Measurements from ENCODE around the gene SRC. TPM values are rescaled to one million over a fixed set of nuclear protein-coding genes. Genes with fewer than 3 reads are reported as not detected.

SRC gene
- total and polyA plus RNA-seq, 2 experiments from 2014 or later: 8.0 to 25.9 TPM

DNA sequence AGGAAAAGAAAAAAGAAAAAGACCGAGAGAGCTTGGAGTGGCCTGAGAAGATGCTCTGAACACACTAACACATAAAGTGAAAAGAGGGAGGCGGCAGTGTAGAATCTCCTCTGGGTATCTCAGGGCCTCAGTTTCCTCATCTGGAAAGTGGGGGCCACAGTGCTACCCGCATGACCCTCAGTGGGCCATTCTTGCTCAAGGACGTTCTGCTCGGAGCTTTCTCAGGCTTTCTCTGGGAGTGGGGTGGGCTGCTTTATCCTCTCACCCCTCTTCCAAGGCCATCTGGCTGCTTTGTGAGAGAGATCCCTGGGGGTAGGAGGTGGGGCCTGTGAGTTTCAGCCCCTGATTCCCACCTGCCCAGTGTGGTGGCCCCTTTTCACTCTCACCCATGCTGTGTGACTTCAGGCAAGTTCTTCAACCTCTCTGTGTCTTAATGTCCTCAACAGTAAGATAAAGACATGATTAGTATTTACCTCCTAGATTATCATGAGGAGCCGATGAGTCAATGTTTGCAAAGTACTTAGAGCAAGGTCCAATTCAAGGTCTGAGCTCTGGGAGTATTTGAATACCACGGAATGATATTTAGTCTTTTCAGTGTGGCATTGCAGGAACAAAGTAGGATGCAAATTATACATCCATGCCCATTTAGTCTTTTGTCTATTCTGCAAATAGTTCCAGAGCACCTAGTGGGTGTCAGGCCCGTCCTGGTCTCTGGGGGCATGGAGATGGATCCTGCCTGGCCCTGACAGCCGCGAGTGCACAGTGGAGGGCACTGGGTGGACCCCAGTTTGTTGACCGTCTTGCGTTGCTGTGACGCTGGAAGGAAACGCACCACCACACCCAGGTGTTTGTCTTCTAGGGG, 34.3 kb downstream of the SRC start:
- Histone ChIP-seq H3K36me3 (ENCODE audit: insufficient read depth) (0 out of 2 replicates have a peak, but pooled peaks cover 4% of the 10 kb centered on the region), H3F3A (replicated peaks; ENCODE audit: low read depth) (0 out of 2 replicates have a peak, but pooled peaks cover 8% of the 10 kb centered on the region), H3K4me2 (no peak overlapping the region), H3K79me2 (replicated peaks; ENCODE audit: insufficient read depth) (peaks cover 3% of the 10 kb centered on the region; the same call in 1 of the 2 replicates), H3K27ac (ENCODE audit: low read depth) (no peak overlapping the region), H3K9me2 (ENCODE audit: insufficient read depth) (no peaks in the 10 kb centered on the region), H2AFZ (no peak overlapping the region), H3K4me1 (ENCODE audit: insufficient read depth) (peaks cover 9% of the 10 kb centered on the region; the same call in 1 of the 2 replicates), H3K4me3 (no peak overlapping the region), H4K20me1 (replicated peaks; ENCODE audit: insufficient read depth) (0 out of 2 replicates have a peak, but pooled peaks cover 4% of the 10 kb centered on the region), H3K27me3 (ENCODE audit: insufficient read depth) (no peaks in the 10 kb centered on the region)
- ATAC-seq (no peak), DNase-seq (ENCODE audit: low spot score) (no peak)
- H3K4me1 Mint-ChIP-seq: peaks cover 16% of the 10 kb centered on the region
- H3K36me3 Mint-ChIP-seq (ENCODE audit: low read depth): peaks cover 20% of the 10 kb centered on the region
- H3K9me3 Mint-ChIP-seq: no peaks in the 10 kb centered on the region
- H3K4me3 Mint-ChIP-seq: no peak overlapping the region
- no peak for TF ChIP-seq CREB1 (CRISPR knock-in tag; IDR thresholded peaks at IDR 0.05; ENCODE audit: low read depth)
- no peak for TF ChIP-seq NANOG (IDR thresholded peaks at IDR 0.05; ENCODE audit: borderline replicate concordance)
- TF ChIP-seq EZH2 (IDR thresholded peaks at IDR 0.05; ENCODE audit: low read depth, unreplicated experiment): no peak
- no peak for TF ChIP-seq POLR2AphosphoS5 (IDR thresholded peaks at IDR 0.05; ENCODE audit: low read depth)
- no peak for TF ChIP-seq ZNF331 (CRISPR knock-in tag; IDR thresholded peaks at IDR 0.05; ENCODE audit: low read depth)
- TF ChIP-seq ZNF114 (CRISPR knock-in tag; IDR thresholded peaks at IDR 0.05): no peak
- no peak for TF ChIP-seq STAT1 (IDR thresholded peaks at IDR 0.05; ENCODE audit: unreplicated experiment)
- TF ChIP-seq, protein P1, sequence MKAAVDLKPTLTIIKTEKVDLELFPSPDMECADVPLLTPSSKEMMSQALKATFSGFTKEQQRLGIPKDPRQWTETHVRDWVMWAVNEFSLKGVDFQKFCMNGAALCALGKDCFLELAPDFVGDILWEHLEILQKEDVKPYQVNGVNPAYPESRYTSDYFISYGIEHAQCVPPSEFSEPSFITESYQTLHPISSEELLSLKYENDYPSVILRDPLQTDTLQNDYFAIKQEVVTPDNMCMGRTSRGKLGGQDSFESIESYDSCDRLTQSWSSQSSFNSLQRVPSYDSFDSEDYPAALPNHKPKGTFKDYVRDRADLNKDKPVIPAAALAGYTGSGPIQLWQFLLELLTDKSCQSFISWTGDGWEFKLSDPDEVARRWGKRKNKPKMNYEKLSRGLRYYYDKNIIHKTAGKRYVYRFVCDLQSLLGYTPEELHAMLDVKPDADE (IDR thresholded peaks at IDR 0.05): no peak
- TF ChIP-seq, protein P2, sequence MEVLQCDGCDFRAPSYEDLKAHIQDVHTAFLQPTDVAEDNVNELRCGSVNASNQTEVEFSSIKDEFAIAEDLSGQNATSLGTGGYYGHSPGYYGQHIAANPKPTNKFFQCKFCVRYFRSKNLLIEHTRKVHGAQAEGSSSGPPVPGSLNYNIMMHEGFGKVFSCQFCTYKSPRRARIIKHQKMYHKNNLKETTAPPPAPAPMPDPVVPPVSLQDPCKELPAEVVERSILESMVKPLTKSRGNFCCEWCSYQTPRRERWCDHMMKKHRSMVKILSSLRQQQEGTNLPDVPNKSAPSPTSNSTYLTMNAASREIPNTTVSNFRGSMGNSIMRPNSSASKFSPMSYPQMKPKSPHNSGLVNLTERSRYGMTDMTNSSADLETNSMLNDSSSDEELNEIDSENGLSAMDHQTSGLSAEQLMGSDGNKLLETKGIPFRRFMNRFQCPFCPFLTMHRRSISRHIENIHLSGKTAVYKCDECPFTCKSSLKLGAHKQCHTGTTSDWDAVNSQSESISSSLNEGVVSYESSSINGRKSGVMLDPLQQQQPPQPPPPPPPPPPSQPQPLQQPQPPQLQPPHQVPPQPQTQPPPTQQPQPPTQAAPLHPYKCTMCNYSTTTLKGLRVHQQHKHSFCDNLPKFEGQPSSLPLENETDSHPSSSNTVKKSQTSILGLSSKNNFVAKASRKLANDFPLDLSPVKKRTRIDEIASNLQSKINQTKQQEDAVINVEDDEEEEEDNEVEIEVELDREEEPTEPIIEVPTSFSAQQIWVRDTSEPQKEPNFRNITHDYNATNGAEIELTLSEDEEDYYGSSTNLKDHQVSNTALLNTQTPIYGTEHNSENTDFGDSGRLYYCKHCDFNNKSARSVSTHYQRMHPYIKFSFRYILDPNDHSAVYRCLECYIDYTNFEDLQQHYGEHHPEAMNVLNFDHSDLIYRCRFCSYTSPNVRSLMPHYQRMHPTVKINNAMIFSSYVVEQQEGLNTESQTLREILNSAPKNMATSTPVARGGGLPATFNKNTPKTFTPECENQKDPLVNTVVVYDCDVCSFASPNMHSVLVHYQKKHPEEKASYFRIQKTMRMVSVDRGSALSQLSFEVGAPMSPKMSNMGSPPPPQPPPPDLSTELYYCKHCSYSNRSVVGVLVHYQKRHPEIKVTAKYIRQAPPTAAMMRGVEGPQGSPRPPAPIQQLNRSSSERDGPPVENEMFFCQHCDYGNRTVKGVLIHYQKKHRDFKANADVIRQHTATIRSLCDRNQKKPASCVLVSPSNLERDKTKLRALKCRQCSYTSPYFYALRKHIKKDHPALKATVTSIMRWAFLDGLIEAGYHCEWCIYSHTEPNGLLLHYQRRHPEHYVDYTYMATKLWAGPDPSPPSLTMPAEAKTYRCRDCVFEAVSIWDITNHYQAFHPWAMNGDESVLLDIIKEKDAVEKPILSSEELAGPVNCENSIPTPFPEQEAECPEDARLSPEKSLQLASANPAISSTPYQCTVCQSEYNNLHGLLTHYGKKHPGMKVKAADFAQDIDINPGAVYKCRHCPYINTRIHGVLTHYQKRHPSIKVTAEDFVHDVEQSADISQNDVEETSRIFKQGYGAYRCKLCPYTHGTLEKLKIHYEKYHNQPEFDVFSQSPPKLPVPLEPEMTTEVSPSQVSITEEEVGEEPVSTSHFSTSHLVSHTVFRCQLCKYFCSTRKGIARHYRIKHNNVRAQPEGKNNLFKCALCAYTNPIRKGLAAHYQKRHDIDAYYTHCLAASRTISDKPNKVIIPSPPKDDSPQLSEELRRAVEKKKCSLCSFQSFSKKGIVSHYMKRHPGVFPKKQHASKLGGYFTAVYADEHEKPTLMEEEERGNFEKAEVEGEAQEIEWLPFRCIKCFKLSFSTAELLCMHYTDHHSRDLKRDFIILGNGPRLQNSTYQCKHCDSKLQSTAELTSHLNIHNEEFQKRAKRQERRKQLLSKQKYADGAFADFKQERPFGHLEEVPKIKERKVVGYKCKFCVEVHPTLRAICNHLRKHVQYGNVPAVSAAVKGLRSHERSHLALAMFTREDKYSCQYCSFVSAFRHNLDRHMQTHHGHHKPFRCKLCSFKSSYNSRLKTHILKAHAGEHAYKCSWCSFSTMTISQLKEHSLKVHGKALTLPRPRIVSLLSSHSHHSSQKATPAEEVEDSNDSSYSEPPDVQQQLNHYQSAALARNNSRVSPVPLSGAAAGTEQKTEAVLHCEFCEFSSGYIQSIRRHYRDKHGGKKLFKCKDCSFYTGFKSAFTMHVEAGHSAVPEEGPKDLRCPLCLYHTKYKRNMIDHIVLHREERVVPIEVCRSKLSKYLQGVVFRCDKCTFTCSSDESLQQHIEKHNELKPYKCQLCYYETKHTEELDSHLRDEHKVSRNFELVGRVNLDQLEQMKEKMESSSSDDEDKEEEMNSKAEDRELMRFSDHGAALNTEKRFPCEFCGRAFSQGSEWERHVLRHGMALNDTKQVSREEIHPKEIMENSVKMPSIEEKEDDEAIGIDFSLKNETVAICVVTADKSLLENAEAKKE (CRISPR knock-in tag; IDR thresholded peaks at IDR 0.05): no peak
- no peak for TF ChIP-seq EZH2phosphoT487 (IDR thresholded peaks at IDR 0.05; ENCODE audit: unreplicated experiment)
- TF ChIP-seq, protein P3, sequence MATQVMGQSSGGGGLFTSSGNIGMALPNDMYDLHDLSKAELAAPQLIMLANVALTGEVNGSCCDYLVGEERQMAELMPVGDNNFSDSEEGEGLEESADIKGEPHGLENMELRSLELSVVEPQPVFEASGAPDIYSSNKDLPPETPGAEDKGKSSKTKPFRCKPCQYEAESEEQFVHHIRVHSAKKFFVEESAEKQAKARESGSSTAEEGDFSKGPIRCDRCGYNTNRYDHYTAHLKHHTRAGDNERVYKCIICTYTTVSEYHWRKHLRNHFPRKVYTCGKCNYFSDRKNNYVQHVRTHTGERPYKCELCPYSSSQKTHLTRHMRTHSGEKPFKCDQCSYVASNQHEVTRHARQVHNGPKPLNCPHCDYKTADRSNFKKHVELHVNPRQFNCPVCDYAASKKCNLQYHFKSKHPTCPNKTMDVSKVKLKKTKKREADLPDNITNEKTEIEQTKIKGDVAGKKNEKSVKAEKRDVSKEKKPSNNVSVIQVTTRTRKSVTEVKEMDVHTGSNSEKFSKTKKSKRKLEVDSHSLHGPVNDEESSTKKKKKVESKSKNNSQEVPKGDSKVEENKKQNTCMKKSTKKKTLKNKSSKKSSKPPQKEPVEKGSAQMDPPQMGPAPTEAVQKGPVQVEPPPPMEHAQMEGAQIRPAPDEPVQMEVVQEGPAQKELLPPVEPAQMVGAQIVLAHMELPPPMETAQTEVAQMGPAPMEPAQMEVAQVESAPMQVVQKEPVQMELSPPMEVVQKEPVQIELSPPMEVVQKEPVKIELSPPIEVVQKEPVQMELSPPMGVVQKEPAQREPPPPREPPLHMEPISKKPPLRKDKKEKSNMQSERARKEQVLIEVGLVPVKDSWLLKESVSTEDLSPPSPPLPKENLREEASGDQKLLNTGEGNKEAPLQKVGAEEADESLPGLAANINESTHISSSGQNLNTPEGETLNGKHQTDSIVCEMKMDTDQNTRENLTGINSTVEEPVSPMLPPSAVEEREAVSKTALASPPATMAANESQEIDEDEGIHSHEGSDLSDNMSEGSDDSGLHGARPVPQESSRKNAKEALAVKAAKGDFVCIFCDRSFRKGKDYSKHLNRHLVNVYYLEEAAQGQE (IDR thresholded peaks at IDR 0.05; ENCODE audit: unreplicated experiment): no peak
- TF ChIP-seq, protein P4, sequence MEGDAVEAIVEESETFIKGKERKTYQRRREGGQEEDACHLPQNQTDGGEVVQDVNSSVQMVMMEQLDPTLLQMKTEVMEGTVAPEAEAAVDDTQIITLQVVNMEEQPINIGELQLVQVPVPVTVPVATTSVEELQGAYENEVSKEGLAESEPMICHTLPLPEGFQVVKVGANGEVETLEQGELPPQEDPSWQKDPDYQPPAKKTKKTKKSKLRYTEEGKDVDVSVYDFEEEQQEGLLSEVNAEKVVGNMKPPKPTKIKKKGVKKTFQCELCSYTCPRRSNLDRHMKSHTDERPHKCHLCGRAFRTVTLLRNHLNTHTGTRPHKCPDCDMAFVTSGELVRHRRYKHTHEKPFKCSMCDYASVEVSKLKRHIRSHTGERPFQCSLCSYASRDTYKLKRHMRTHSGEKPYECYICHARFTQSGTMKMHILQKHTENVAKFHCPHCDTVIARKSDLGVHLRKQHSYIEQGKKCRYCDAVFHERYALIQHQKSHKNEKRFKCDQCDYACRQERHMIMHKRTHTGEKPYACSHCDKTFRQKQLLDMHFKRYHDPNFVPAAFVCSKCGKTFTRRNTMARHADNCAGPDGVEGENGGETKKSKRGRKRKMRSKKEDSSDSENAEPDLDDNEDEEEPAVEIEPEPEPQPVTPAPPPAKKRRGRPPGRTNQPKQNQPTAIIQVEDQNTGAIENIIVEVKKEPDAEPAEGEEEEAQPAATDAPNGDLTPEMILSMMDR (conservative IDR thresholded peaks at IDR 0.05; ENCODE audit: low read depth in 2 of 2): no peak
- no peak for TF ChIP-seq JUNB (IDR thresholded peaks at IDR 0.05; ENCODE audit: unreplicated experiment)
- H3K27me3 Mint-ChIP-seq (ENCODE audit: insufficient read depth, low read depth, poor library complexity): peaks cover 10% of the 10 kb centered on the region
- H3K27ac Mint-ChIP-seq: no peak overlapping the region; the same call in 1 of the 2 replicates
